HG03521 (cell line): ENCODE results near the gene OTOG.

ENCODE experiments used
- ATAC-seq: cut with Tn5 transposase; IDR thresholded peaks from one replicate; pipeline ENCODE4 v1.9.1; 2021; ENCODE audit warnings: mild to moderate bottlenecking, moderate library complexity; ENCODE audit not compliant: unreplicated experiment

Gene OTOG

GRCh38 chr11:17602105-17603001, 55.3 kb downstream of the OTOG start:
- no peak for ATAC-seq

- ATAC-seq, result no peak
Observed at GRCh38 chr11:17603056-17603825, 56.2 kb downstream of the OTOG start.

- ATAC-seq, result no peak
Observed at GRCh38 chr11:17604201-17604914, 57.3 kb downstream of the OTOG start.

GRCh38 chr11:17604915-17605233, 57.8 kb downstream of the OTOG start:
- no peak for ATAC-seq

GRCh38 chr11:17605651-17606122, 58.6 kb downstream of the OTOG start:
- ATAC-seq, result no peak

- ATAC-seq, result no peak
Observed at GRCh38 chr11:17606233-17607082, 59.4 kb downstream of the OTOG start.

GRCh38 chr11:17607083-17607429, 60.0 kb downstream of the OTOG start:
- no peak for ATAC-seq

- no peak for ATAC-seq
Observed at GRCh38 chr11:17607591-17608570, 60.8 kb downstream of the OTOG start.

- ATAC-seq, result no peak
Observed at GRCh38 chr11:17608821-17609220, 61.8 kb downstream of the OTOG start.

- no peak for ATAC-seq
Observed at GRCh38 chr11:17609291-17610084, 62.4 kb downstream of the OTOG start.

GRCh38 chr11:17610085-17610894, 63.2 kb downstream of the OTOG start:
- no peak for ATAC-seq

- no peak for ATAC-seq
Observed at GRCh38 chr11:17611049-17611448, 64.0 kb downstream of the OTOG start.

- no peak for ATAC-seq
Observed at GRCh38 chr11:17611503-17612220, 64.6 kb downstream of the OTOG start.

- ATAC-seq, result no peak
Observed at GRCh38 chr11:17612221-17613188, 65.4 kb downstream of the OTOG start.

GRCh38 chr11:17613428-17613962, 66.4 kb downstream of the OTOG start:
- no peak for ATAC-seq

GRCh38 chr11:17613983-17614382, 66.9 kb downstream of the OTOG start:
- ATAC-seq, result no peak
